ENCODE measurements around the gene SOX14. TPM values are rescaled to one million over a fixed set of nuclear protein-coding genes. Genes with fewer than 3 reads are reported as not detected.

SOX14 gene
- total RNA-seq, 2 donors from 2014 or later, result not detected

DNA sequence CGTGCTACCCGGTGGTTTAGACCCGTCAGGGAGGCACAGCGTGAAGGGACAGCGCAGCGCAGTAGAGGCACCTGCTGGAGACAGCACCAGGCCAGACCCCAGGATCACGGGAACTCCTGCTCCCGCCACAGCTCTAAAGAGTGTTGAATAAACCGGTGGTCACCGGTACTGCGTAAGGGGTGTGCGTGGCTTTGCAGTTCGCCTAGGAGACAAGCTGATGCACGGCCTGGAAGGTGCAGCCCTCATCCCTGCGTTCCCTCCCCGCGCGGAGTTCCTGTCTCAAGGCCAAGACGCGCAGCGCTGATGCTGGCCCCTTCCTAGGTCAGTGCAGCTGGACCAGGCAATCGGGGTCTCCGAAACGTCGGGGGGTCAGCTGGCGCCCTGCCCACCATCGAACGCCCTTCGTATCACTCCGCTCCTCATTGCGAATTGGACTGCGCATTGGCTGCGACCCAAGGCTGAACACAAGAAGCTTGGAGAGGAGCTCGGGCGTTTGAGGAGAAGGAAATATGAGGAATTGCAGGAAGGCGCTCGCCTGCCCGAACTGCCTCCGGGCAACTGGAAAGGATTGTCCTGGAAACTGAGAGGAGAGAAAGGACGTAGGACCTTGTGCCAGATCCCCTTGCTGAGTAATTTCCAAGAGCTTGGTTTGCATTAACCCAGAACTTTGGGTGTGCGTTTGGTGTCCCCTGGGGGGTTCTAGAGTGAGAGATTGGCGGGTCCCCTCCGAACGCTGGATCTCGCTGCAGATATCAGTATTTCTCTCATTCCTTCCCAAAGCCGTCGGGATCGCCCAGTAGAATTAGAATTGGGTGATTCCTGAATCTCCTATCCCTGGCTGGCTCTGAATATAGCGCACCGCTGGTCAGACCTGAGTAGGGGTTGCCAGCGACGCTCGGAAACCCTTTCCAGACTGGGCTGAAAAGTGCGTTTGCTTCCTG is 2.3 kb upstream of the SOX14 start:
- no peak overlapping the region for H3K4me3 ChIP-seq
- DNase-seq, result no peak
- no peaks in the 10 kb centered on the region for H3K9me3 ChIP-seq
- H3K36me3 ChIP-seq (replicated peaks in 1 of 2; ENCODE audit: insufficient read depth in 1 of 2, low read depth in 2 of 2), result no peaks in the 10 kb centered on the region
- TF ChIP-seq, protein P1, sequence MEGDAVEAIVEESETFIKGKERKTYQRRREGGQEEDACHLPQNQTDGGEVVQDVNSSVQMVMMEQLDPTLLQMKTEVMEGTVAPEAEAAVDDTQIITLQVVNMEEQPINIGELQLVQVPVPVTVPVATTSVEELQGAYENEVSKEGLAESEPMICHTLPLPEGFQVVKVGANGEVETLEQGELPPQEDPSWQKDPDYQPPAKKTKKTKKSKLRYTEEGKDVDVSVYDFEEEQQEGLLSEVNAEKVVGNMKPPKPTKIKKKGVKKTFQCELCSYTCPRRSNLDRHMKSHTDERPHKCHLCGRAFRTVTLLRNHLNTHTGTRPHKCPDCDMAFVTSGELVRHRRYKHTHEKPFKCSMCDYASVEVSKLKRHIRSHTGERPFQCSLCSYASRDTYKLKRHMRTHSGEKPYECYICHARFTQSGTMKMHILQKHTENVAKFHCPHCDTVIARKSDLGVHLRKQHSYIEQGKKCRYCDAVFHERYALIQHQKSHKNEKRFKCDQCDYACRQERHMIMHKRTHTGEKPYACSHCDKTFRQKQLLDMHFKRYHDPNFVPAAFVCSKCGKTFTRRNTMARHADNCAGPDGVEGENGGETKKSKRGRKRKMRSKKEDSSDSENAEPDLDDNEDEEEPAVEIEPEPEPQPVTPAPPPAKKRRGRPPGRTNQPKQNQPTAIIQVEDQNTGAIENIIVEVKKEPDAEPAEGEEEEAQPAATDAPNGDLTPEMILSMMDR (IDR thresholded peaks at IDR 0.05), result no peak
- TF ChIP-seq POLR2A (IDR thresholded peaks at IDR 0.05), result no peak
- intact Hi-C loops (cut with DNase I), result no loop called here
- WGBS, 2 donors, result 3 to 5% methylated on average over 29 to 54 of the region's 54 CpGs
- H3K4me1 ChIP-seq, result peaks cover 28% of the 10 kb centered on the region
- no peak for ATAC-seq
- H3K27ac ChIP-seq, result no peak overlapping the region
- peaks cover 0 to 20% of the 10 kb centered on the region in 2 donors for H3K27me3 ChIP-seq

DNA sequence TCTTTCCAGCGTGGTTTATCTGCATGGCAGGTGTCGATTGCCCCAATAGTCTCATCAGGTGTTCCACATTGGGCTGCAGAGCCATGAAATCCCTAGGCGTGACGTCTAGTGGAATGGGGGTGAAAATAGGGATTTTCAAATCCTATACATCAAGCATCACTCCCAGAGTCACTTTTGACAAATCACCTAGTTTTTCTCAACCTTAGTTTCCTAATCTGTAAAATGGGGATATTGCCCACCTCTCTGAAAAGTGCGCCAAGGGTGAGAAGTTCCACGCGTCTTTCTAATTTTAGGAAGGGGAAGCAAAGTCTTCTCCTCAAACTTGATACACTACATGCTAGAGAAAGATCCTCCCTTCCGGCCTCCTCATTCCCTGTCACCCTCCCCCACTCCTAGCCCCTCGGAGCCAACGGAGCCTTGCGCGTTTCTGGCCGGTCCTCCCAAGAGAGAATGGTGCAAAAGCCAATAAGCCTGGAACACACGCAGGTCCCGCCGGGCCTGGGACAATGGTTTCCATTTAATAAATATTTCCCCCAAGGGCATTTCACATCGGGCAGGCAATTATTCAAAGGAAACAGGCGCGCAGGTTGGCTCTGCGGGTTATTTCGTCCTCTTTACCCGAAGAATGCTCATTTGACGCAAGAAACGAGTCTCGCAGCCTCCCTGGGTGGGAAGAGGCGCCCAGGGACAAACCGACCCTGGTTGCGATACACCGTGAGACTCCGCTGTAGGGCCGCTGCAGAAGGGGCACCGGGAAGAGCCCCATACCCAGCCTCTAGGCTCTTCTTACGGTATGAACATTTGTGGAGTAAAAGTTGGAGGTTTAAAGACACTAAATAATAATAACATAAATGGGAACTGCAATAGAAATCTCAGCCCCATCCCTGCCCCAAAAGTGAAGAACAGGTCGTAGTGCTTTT is 1.2 kb upstream of the SOX14 start:
- Histone ChIP-seq H3K4me3 (no peak overlapping the region), H3K27me3 (peaks cover 0 to 29% of the 10 kb centered on the region in 2 donors), H3K36me3 (replicated peaks in 1 of 2; ENCODE audit: insufficient read depth in 1 of 2, low read depth in 2 of 2) (no peaks in the 10 kb centered on the region), H3K27ac (no peak overlapping the region), H3K4me1 (peaks cover 38% of the 10 kb centered on the region), H3K9me3 (no peaks in the 10 kb centered on the region)
- ATAC-seq (no peak), DNase-seq (no peak)
- intact Hi-C loops (cut with DNase I), result no loop called here
- TF ChIP-seq, protein P1 (IDR thresholded peaks at IDR 0.05), result no peak
- TF ChIP-seq POLR2A (IDR thresholded peaks at IDR 0.05), result no peak
- WGBS, 2 donors, result 3 to 7% methylated on average over 34 of the region's 34 CpGs

DNA sequence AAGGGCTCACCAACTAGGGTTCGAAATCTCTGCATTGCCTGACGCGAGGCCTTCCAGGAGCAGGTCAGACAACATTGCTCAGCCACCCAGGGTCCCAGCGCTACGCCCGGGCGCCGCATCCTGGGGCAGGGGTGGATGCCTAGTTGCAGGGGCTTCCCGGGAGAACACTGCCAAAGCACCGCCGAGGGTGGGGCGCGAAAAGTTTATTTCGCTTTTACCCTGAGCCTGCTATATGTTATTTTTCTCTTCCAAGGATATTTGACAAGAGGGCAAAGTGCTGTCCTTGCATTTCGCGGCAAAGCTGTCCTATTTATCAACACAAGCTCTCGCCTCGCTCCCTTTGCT is 549 bp upstream of the SOX14 start:
- H3K4me3 ChIP-seq, result peak overlapping the region in 1 of 2 donors; percentile 1
- intact Hi-C loops (cut with DNase I), result no loop called here
- no peak overlapping the region for H3K27ac ChIP-seq
- peak; percentile 10 for ATAC-seq
- H3K9me3 ChIP-seq, result no peaks in the 10 kb centered on the region
- no peak for DNase-seq
- TF ChIP-seq, protein P1 (IDR thresholded peaks at IDR 0.05), result no peak
- no peak for TF ChIP-seq POLR2A (IDR thresholded peaks at IDR 0.05)
- no peaks in the 10 kb centered on the region for H3K36me3 ChIP-seq (replicated peaks in 1 of 2; ENCODE audit: insufficient read depth in 1 of 2, low read depth in 2 of 2)
- 2 to 3% methylated on average over 15 to 18 of the region's 18 CpGs for WGBS, 2 donors
- H3K27me3 ChIP-seq, result peaks cover 0 to 35% of the 10 kb centered on the region in 2 donors
- peaks cover 44% of the 10 kb centered on the region for H3K4me1 ChIP-seq

DNA sequence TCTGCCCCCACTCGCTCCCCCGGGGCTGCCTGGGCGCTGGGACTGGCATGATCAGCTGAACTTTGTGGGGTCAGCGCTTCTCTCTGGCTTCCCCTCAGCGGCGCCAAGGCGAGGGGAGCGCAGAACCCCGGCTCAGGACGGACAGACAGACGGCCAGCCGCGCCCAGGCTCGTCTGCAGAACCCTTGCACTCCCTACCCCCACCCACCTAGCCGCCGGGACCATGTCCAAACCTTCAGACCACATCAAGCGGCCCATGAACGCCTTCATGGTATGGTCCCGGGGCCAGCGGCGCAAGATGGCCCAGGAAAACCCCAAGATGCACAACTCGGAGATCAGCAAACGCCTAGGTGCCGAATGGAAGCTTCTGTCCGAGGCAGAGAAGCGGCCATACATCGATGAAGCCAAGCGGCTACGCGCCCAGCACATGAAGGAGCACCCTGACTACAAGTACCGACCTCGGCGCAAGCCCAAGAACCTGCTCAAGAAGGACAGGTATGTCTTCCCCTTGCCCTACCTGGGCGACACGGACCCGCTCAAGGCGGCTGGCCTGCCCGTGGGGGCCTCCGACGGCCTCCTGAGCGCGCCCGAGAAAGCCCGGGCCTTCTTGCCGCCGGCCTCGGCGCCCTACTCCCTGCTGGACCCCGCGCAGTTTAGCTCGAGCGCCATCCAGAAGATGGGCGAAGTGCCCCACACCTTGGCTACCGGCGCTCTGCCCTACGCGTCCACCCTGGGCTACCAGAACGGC is 621 bp downstream of the SOX14 start:
- intact Hi-C loops (cut with DNase I), result no loop called here
- Histone ChIP-seq H3K9me3 (no peaks in the 10 kb centered on the region), H3K27ac (no peak overlapping the region), H3K4me3 (no peak overlapping the region), H3K4me1 (peaks cover 54% of the 10 kb centered on the region), H3K27me3 (peaks cover 0 to 46% of the 10 kb centered on the region in 2 donors), H3K36me3 (replicated peaks in 1 of 2; ENCODE audit: insufficient read depth in 1 of 2, low read depth in 2 of 2) (no peaks in the 10 kb centered on the region)
- TF ChIP-seq POLR2A (IDR thresholded peaks at IDR 0.05), result no peak
- 2 to 20% methylated on average over 1 to 58 of the region's 58 CpGs for WGBS, 2 donors
- DNase-seq (no peak), ATAC-seq (no peak)
